B cell (primary cell): ENCODE results near the gene ELANE. TPM values are rescaled to one million over a fixed set of nuclear protein-coding genes. Genes with fewer than 3 reads are reported as not detected.

Experiments used
- ATAC-seq: fragments of 200-7000 bp; cut with Tn5 transposase; one replicate; pipeline ENCODE4 v1.10.0; 2021; ENCODE audit warnings: low read depth, mild to moderate bottlenecking, moderate number of reproducible peaks, moderate library complexity
- CTCF ChIA-PET: fragments of 350-600 bp; sonication (Branson Sonifier 250); formaldehyde crosslinking; loops from one replicate; lab custom pipeline; 2021; ENCODE audit warnings: antibody characterized with exemption, inconsistent platforms; lab: Charles Lee
- POLR2A ChIA-PET: fragments of 350-600 bp; sonication (Branson Sonifier 250); formaldehyde crosslinking; loops from one replicate; lab custom pipeline; 2021; ENCODE audit warnings: antibody characterized with exemption; lab: Charles Lee
- DNase-seq: peaks from one replicate; pipeline ENCODE4 v3.0.0; 2013
- H2AFZ ChIP-seq: 2 replicates; pipeline ENCODE4 v1.6.1; 2012; ENCODE audit warnings: mild to moderate bottlenecking, low read depth, low read length; ENCODE audit not compliant: insufficient read depth, poor library complexity, severe bottlenecking
- H3K27ac ChIP-seq, 2 donors: 1 replicate in 1 of 2; 2 replicates in 1 of 2; pipeline ENCODE4 v1.5.1; 2012 to 2013; ENCODE audit warnings: low read length in 2 of 2, mild to moderate bottlenecking in 2 of 2, moderate library complexity in 1 of 2
- H3K27me3 ChIP-seq, 4 experiments: fragments of 200-600 bp in 1 of 4; sonication (generic) in 1 of 4; replicated peaks in 1 of 4; 1 replicate in 2 of 4; 2 replicates in 2 of 4; pipeline versions ENCODE4 v1.6.1 to v1.7.0; 2013 to 2016; ENCODE audit warnings: low read length in 3 of 4, mild to moderate bottlenecking in 2 of 4, mixed read lengths in 1 of 4, moderate library complexity in 1 of 4; ENCODE audit not compliant: insufficient read depth in 4 of 4, control insufficient read depth in 3 of 4; ENCODE audit errors: control extremely low read depth in 1 of 4
- H3K36me3 ChIP-seq, 2 experiments: replicated peaks in 1 of 2; 1 replicate in 1 of 2; 2 replicates in 1 of 2; pipeline versions ENCODE4 v1.6.1 to v1.7.1; 2013; ENCODE audit warnings: low read length in 1 of 2; ENCODE audit not compliant: insufficient read depth in 2 of 2, control insufficient read depth in 1 of 2; ENCODE audit errors: control extremely low read depth in 1 of 2, extremely low read depth in 1 of 2
- H3K4me1 ChIP-seq, 2 donors: fragments of 200-600 bp in 1 of 2; sonication (generic) in 1 of 2; 1 replicate in 1 of 2; 2 replicates in 1 of 2; pipeline versions ENCODE4 v1.5.1 to v1.6.1; 2013 to 2017; ENCODE audit warnings: low read length in 2 of 2; ENCODE audit not compliant: control insufficient read depth in 2 of 2, insufficient read depth in 2 of 2
- H3K4me2 ChIP-seq: replicated peaks from 2 replicates; pipeline ENCODE3; 2012; ENCODE audit warnings: mild to moderate bottlenecking, low read depth, low read length; ENCODE audit not compliant: poor library complexity, severe bottlenecking
- H3K4me3 ChIP-seq, 5 experiments: fragments of 200-600 bp in 1 of 5; sonication (generic) in 1 of 5; 1 replicate in 3 of 5; 2 replicates in 2 of 5; pipeline versions ENCODE4 v1.5.1 to v1.7.0; 2011 to 2016; ENCODE audit warnings: low read length in 4 of 5, mild to moderate bottlenecking in 4 of 5, low read depth in 2 of 5, control low read depth in 1 of 5, moderate library complexity in 1 of 5; ENCODE audit not compliant: insufficient read depth in 1 of 5; ENCODE audit errors: control extremely low read depth in 1 of 5, extremely low read depth in 1 of 5
- H3K79me2 ChIP-seq: fragments of 200-600 bp; sonication (generic); one replicate; pipeline ENCODE4 v1.6.0; 2016; ENCODE audit warnings: low read length; ENCODE audit not compliant: control insufficient read depth, insufficient read depth
- H3K9ac ChIP-seq: fragments of 200-600 bp; sonication (generic); 2 replicates; pipeline ENCODE4 v1.6.1; 2017; ENCODE audit warnings: mild to moderate bottlenecking, low read length, moderate library complexity
- H3K9me3 ChIP-seq, 3 donors: one replicate each; pipeline versions ENCODE4 v1.6.1 to v1.7.1; 2013; ENCODE audit warnings: low read length in 2 of 3; ENCODE audit not compliant: control insufficient read depth in 2 of 3, insufficient read depth in 1 of 3; ENCODE audit errors: control extremely low read depth in 1 of 3
- H4K20me1 ChIP-seq: 2 replicates; pipeline ENCODE4 v1.6.0; 2012; ENCODE audit warnings: mild to moderate bottlenecking, low read length; ENCODE audit not compliant: insufficient read depth, control insufficient read depth, poor library complexity, severe bottlenecking
- H3K27ac Mint-ChIP-seq: one replicate; pipeline ENCODE4 v1.8.0; 2021; ENCODE audit warnings: mixed read lengths
- H3K27me3 Mint-ChIP-seq: one replicate; pipeline ENCODE4 v1.8.0; 2021; ENCODE audit warnings: mixed read lengths
- H3K4me1 Mint-ChIP-seq: one replicate; pipeline ENCODE4 v1.8.0; 2021; ENCODE audit warnings: mixed read lengths
- H3K4me3 Mint-ChIP-seq: one replicate; pipeline ENCODE4 v1.8.0; 2021; ENCODE audit warnings: mixed read lengths
- H3K9me3 Mint-ChIP-seq: one replicate; pipeline ENCODE4 v1.8.0; 2022; ENCODE audit warnings: mixed read lengths; ENCODE audit not compliant: insufficient read depth
- CTCF ChIP-seq: fragments of 200-600 bp; IDR thresholded peaks from one replicate; pipeline ENCODE4 v1.8.0; 2022; ENCODE audit warnings: antibody characterized with exemption, mild to moderate bottlenecking
- EZH2 ChIP-seq: IDR thresholded peaks from 2 replicates; pipeline ENCODE4 v1.6.1; 2012; ENCODE audit warnings: borderline replicate concordance, low read depth, mild to moderate bottlenecking, moderate library complexity, low read length; ENCODE audit not compliant: insufficient read depth, poor library complexity, severe bottlenecking
- WGBS: methylation state at CpG from one replicate; pipeline ENCODE4 v1.1.5; 2013; ENCODE audit warnings: missing lambda C conversion rate; ENCODE audit not compliant: insufficient coverage; 5-methylcytosine and 5-hydroxymethylcytosine counted together
- intact Hi-C: fragments of 100-400 bp; cut with micrococcal nuclease; formaldehyde crosslinking; loops from one replicate; pipeline ENCODE4 v1.10.0; 2022
- polyA plus RNA-seq: library from polyadenylated mRNA; depleted of rRNA; stranded (reverse); fragments of >200 nt; gene quantifications from 2 replicates; pipeline ENCODE4 v1.2.3, GENCODE V29; 2012
- total RNA-seq, 2 donors: library from RNA; stranded (reverse); fragments of 120-200 nt in 1 of 2; gene quantifications; 1 replicate in 1 of 2; 2 replicates in 1 of 2; pipeline versions ENCODE4 v1.2.3 to v1.2.4, GENCODE V29; 2013 to 2022

The ELANE gene
- total and polyA plus RNA-seq, 2 donors (not counting 1 experiment from before 2014, with no cell fraction given) = 0.18 TPM; not detected in 1

- no peak overlapping the region for H3K4me2 ChIP-seq
- no peaks in the 10 kb centered on the region for H3K9me3 Mint-ChIP-seq
- H3K27me3 Mint-ChIP-seq = no peaks in the 10 kb centered on the region
- ChIA-PET POLR2A (no interaction called here), CTCF (no interaction called here)
- peaks cover 32% of the 10 kb centered on the region for H4K20me1 ChIP-seq
- H3K9ac ChIP-seq = no peak overlapping the region
- TF ChIP-seq CTCF (no peak), EZH2 (no peak)
- H3K36me3 ChIP-seq = peaks cover 0 to 63% of the 10 kb centered on the region in 2 experiments
- no peak overlapping the region for H3K27ac Mint-ChIP-seq
- no peaks in the 10 kb centered on the region for H3K27me3 ChIP-seq
- peaks cover 3 to 28% of the 10 kb centered on the region in 2 donors for H3K4me1 ChIP-seq
- peaks cover 58% of the 10 kb centered on the region for H3K79me2 ChIP-seq
- H2AFZ ChIP-seq = no peak overlapping the region
- no peaks in the 10 kb centered on the region for H3K9me3 ChIP-seq
- intact Hi-C loops = no loop called here
- DNase-seq = no peak
- peaks cover 6% of the 10 kb centered on the region for H3K4me1 Mint-ChIP-seq
- H3K27ac ChIP-seq = no peak overlapping the region
- H3K4me3 ChIP-seq = no peak overlapping the region
- no peak for ATAC-seq
- no peak overlapping the region for H3K4me3 Mint-ChIP-seq
- WGBS = 98% methylated on average over 7 of the region's 16 CpGs
These were observed 35.0 kb downstream of the ELANE start for GRCh38 chr19:887072-887471.

GRCh38 chr19:887599-887998, 35.5 kb downstream of the ELANE start:
- Histone ChIP-seq H3K9ac (no peak overlapping the region), H3K9me3 (no peaks in the 10 kb centered on the region), H3K4me2 (no peak overlapping the region), H3K27me3 (no peaks in the 10 kb centered on the region), H3K79me2 (peaks cover 58% of the 10 kb centered on the region), H3K4me3 (no peak overlapping the region), H3K4me1 (peaks cover 5 to 32% of the 10 kb centered on the region in 2 donors), H3K36me3 (peaks cover 0 to 58% of the 10 kb centered on the region in 2 experiments), H4K20me1 (peaks cover 35% of the 10 kb centered on the region), H3K27ac (no peak overlapping the region), H2AFZ (no peak overlapping the region)
- no peak overlapping the region for H3K27ac Mint-ChIP-seq
- H3K9me3 Mint-ChIP-seq = no peaks in the 10 kb centered on the region
- H3K4me3 Mint-ChIP-seq = no peak overlapping the region
- peaks cover 8% of the 10 kb centered on the region for H3K4me1 Mint-ChIP-seq
- intact Hi-C loops = no loop called here
- DNase-seq (no peak), ATAC-seq (no peak)
- H3K27me3 Mint-ChIP-seq = no peaks in the 10 kb centered on the region
- ChIA-PET POLR2A (no interaction called here), CTCF (no interaction called here)
- WGBS = 99% methylated on average over 8 of the region's 10 CpGs
- no peak for TF ChIP-seq EZH2
- no peak for TF ChIP-seq CTCF
